Mesenchymal stem cell (in vitro differentiated cells and primary cell): ENCODE results near the gene LINS1.

Source experiments
- DNase-seq: peaks from one replicate; pipeline ENCODE4 v3.0.0-alpha.2; 2013
- H2AFZ ChIP-seq: one replicate; pipeline ENCODE4 v1.6.1; 2013; ENCODE audit warnings: low read depth, mild to moderate bottlenecking, control low read depth, inconsistent platforms, low read length, moderate library complexity
- H2AK5ac ChIP-seq: 2 replicates; pipeline ENCODE4 v1.6.1; 2013; ENCODE audit warnings: low read length, moderate library complexity, mild to moderate bottlenecking, inconsistent platforms; ENCODE audit not compliant: severe bottlenecking
- H2BK120ac ChIP-seq: one replicate; pipeline ENCODE4 v1.6.1; 2013; ENCODE audit warnings: low read depth, mild to moderate bottlenecking, inconsistent platforms, low read length, moderate library complexity
- H2BK12ac ChIP-seq, 2 experiments: one replicate each; pipeline ENCODE4 v1.6.1; 2013; ENCODE audit warnings: inconsistent platforms in 2 of 2, low read length in 2 of 2, mild to moderate bottlenecking in 2 of 2, moderate library complexity in 2 of 2, control low read depth in 1 of 2
- H2BK15ac ChIP-seq: one replicate; pipeline ENCODE4 v1.6.1; 2013; ENCODE audit warnings: mild to moderate bottlenecking, low read depth, inconsistent platforms; ENCODE audit not compliant: poor library complexity, severe bottlenecking
- H2BK5ac ChIP-seq: 2 replicates; pipeline ENCODE4 v1.6.1; 2013; ENCODE audit warnings: low read depth, mild to moderate bottlenecking, low read length, control low read depth, inconsistent platforms; ENCODE audit not compliant: poor library complexity, severe bottlenecking
- H3K14ac ChIP-seq, 2 experiments: one replicate each; pipeline ENCODE4 v1.6.1; 2013; ENCODE audit warnings: inconsistent platforms in 2 of 2, low read length in 2 of 2, control low read depth in 1 of 2, mild to moderate bottlenecking in 1 of 2, moderate library complexity in 1 of 2
- H3K18ac ChIP-seq, 2 experiments: one replicate each; pipeline ENCODE4 v1.6.1; 2013; ENCODE audit warnings: inconsistent platforms in 2 of 2, low read length in 2 of 2, control low read depth in 1 of 2, low read depth in 1 of 2, mild to moderate bottlenecking in 1 of 2
- H3K23ac ChIP-seq, 2 experiments: one replicate each; pipeline ENCODE4 v1.6.1; 2013; ENCODE audit warnings: inconsistent platforms in 2 of 2, low read length in 2 of 2, mild to moderate bottlenecking in 2 of 2, moderate library complexity in 2 of 2, control low read depth in 1 of 2
- H3K27ac ChIP-seq: 2 replicates; pipeline ENCODE4 v1.5.1; 2013; ENCODE audit warnings: mild to moderate bottlenecking, moderate library complexity, low read length, control low read depth, inconsistent platforms; ENCODE audit not compliant: poor library complexity, severe bottlenecking
- H3K27me3 ChIP-seq, 2 experiments: 2 replicates each; pipeline versions ENCODE4 v1.6.1 to v1.7.0; 2013; ENCODE audit warnings: low read length in 2 of 2, mild to moderate bottlenecking in 2 of 2, moderate library complexity in 2 of 2, control low read depth in 1 of 2, inconsistent platforms in 1 of 2; ENCODE audit not compliant: control insufficient read depth in 1 of 2, insufficient read depth in 1 of 2
- H3K36me3 ChIP-seq, 2 experiments: 2 replicates each; pipeline versions ENCODE4 v1.6.1 to v1.7.0; 2013; ENCODE audit warnings: low read length in 2 of 2, control low read depth in 1 of 2, inconsistent platforms in 1 of 2, low read depth in 1 of 2, mild to moderate bottlenecking in 1 of 2; ENCODE audit not compliant: insufficient read depth in 2 of 2, control insufficient read depth in 1 of 2
- H3K4ac ChIP-seq, 2 experiments: one replicate each; pipeline ENCODE4 v1.6.1; 2013; ENCODE audit warnings: inconsistent platforms in 2 of 2, low read length in 2 of 2, mild to moderate bottlenecking in 2 of 2, moderate library complexity in 2 of 2, control low read depth in 1 of 2, low read depth in 1 of 2
- H3K4me1 ChIP-seq: 2 replicates; pipeline ENCODE4 v1.6.1; 2013; ENCODE audit warnings: low read depth, low read length, control low read depth; ENCODE audit not compliant: control insufficient read depth, insufficient read depth
- H3K4me2 ChIP-seq: 2 replicates; pipeline ENCODE4 v1.6.1; 2013; ENCODE audit warnings: low read length, mild to moderate bottlenecking, inconsistent platforms; ENCODE audit not compliant: poor library complexity, severe bottlenecking
- H3K4me3 ChIP-seq, 2 experiments: 2 replicates each; pipeline versions ENCODE4 v1.5.1 to v1.7.0; 2013; ENCODE audit warnings: low read length in 2 of 2, mild to moderate bottlenecking in 2 of 2, control low read depth in 1 of 2, low read depth in 1 of 2; ENCODE audit not compliant: insufficient read depth in 1 of 2
- H3K79me1 ChIP-seq: replicated peaks from 2 replicates; pipeline ENCODE4 v1.6.1; 2013; ENCODE audit warnings: mild to moderate bottlenecking, control low read depth, low read length, inconsistent platforms; ENCODE audit not compliant: poor library complexity, severe bottlenecking
- H3K9ac ChIP-seq: 2 replicates; pipeline ENCODE4 v1.7.0; 2013; ENCODE audit warnings: mild to moderate bottlenecking, low read length, moderate library complexity
- H3K9me3 ChIP-seq: 2 replicates; pipeline ENCODE4 v1.7.0; 2013; ENCODE audit warnings: mild to moderate bottlenecking, low read length; ENCODE audit not compliant: control insufficient read depth
- H4K8ac ChIP-seq: one replicate; pipeline ENCODE4 v1.6.1; 2013; ENCODE audit warnings: inconsistent platforms, mild to moderate bottlenecking, low read length, moderate library complexity
- H4K91ac ChIP-seq: one replicate; pipeline ENCODE4 v1.6.1; 2013; ENCODE audit warnings: mild to moderate bottlenecking, low read length, inconsistent platforms
- WGBS: methylation state at CpG from one replicate; pipeline ENCODE4 v1.1.7; 2013; ENCODE audit warnings: mixed read lengths; 5-methylcytosine and 5-hydroxymethylcytosine counted together

The LINS1 gene

DNA sequence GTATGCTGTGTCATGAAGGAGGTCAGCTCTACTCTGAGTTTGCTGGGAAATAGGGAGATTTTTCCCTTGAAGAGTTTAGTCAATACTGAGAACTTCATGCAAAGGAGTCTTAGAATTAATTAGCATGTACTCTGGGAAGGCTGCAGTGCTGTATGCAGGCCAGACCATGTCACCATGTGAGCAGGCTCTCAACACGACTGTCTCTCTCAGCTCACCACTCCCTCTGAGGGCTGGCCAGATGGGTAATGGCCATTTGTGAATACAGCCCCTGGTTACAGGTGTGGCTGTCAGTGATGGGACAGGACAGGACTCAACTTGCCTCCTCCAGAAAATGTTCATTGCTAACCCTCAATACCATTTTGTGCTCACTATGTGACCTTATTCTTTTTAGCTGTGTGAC is 68.1 kb downstream of the LINS1 start:
- H2BK5ac ChIP-seq: no peak overlapping the region
- H3K4ac ChIP-seq: no peak overlapping the region
- H3K4me3 ChIP-seq: no peak overlapping the region
- H3K79me1 ChIP-seq: no peaks in the 10 kb centered on the region
- H4K8ac ChIP-seq: no peak overlapping the region
- no peak overlapping the region for H2BK12ac ChIP-seq
- no peaks in the 10 kb centered on the region for H3K4me1 ChIP-seq
- no peak overlapping the region for H2AK5ac ChIP-seq
- H3K27ac ChIP-seq: no peak overlapping the region
- H3K4me2 ChIP-seq: no peak overlapping the region
- no peaks in the 10 kb centered on the region for H3K36me3 ChIP-seq
- no peak overlapping the region for H3K23ac ChIP-seq
- no peak overlapping the region for H2BK15ac ChIP-seq
- no peak overlapping the region for H3K9ac ChIP-seq
- no peak overlapping the region for H3K14ac ChIP-seq
- no peak overlapping the region for H2BK120ac ChIP-seq
- H2AFZ ChIP-seq: no peak overlapping the region
- DNase-seq: no peak
- no peaks in the 10 kb centered on the region for H3K9me3 ChIP-seq
- H3K18ac ChIP-seq: no peak overlapping the region
- H4K91ac ChIP-seq: no peak overlapping the region
- peaks cover 0 to 10% of the 10 kb centered on the region in 2 experiments for H3K27me3 ChIP-seq
- WGBS: 73% methylated on average over 1 of the region's 1 CpG

DNA sequence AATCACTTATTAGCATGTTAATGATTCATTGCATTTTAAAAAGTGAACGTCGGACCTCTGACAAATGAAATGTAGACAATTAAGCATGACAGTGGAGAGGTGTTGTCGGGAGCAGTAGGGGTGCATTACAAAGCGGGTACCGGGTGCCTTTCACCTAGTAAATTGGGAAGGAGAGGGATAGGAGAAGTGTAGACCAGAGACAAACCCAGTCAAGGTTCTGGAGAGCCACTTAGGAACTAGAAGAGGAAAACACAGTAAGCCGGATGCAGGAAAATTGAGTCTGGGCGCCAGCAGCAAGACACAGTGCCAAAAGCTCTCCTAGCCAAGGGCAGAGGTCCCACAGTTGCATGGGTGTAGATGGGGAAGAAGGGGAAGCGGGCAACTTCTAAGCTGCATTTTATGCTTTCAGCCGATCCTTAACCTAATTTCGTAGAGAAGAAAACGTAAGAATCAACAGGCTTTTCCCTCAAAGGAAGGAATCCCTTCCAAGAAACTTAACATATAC is 70.1 kb downstream of the LINS1 start:
- Histone ChIP-seq H3K18ac (no peak overlapping the region), H3K27ac (no peak overlapping the region), H2BK12ac (no peak overlapping the region), H4K91ac (no peak overlapping the region), H3K4me3 (no peak overlapping the region), H4K8ac (no peak overlapping the region), H3K79me1 (no peaks in the 10 kb centered on the region), H3K4me1 (no peaks in the 10 kb centered on the region), H2AK5ac (no peak overlapping the region), H2BK15ac (no peak overlapping the region), H2AFZ (no peak overlapping the region), H3K9me3 (no peaks in the 10 kb centered on the region), H3K14ac (no peak overlapping the region), H3K9ac (no peak overlapping the region), H3K4ac (no peak overlapping the region), H3K36me3 (no peaks in the 10 kb centered on the region), H3K27me3 (peaks cover 0 to 16% of the 10 kb centered on the region in 2 experiments), H2BK120ac (no peak overlapping the region), H3K4me2 (no peak overlapping the region), H3K23ac (no peak overlapping the region), H2BK5ac (no peak overlapping the region)
- no peak for DNase-seq
- WGBS: 82% methylated on average over 11 of the region's 11 CpGs

DNA sequence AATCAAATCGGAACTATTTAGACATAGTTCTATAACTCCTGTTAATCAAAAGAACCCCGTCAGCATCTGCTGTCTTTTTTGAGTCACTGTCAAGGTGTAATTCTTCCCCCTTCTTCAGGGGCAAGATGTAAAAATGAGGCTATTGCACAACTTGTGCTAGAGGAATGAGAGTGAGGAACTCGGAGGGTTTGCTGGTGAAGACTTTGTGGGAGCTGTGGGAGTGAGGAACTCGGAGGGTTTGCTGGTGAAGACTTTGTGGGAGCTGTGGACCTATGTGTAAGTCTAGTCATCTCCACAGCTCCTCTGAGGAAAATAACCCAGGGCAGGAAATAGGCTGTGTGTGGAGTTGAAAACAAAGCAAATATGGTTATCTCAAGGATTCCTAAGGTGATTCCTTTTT is 70.8 kb downstream of the LINS1 start:
- no peak overlapping the region for H3K4me3 ChIP-seq
- no peak for DNase-seq
- H3K27ac ChIP-seq: no peak overlapping the region
- no peak overlapping the region for H2AK5ac ChIP-seq
- no peak overlapping the region for H2BK5ac ChIP-seq
- H3K4ac ChIP-seq: no peak overlapping the region
- H3K23ac ChIP-seq: no peak overlapping the region
- no peaks in the 10 kb centered on the region for H3K79me1 ChIP-seq
- H2BK120ac ChIP-seq: no peak overlapping the region
- no peaks in the 10 kb centered on the region for H3K9me3 ChIP-seq
- H2AFZ ChIP-seq: no peak overlapping the region
- no peak overlapping the region for H3K18ac ChIP-seq
- no peaks in the 10 kb centered on the region for H3K4me1 ChIP-seq
- H3K9ac ChIP-seq: no peak overlapping the region
- no peak overlapping the region for H3K4me2 ChIP-seq
- no peak overlapping the region for H4K91ac ChIP-seq
- no peak overlapping the region for H2BK12ac ChIP-seq
- no peak overlapping the region for H4K8ac ChIP-seq
- no peak overlapping the region for H3K14ac ChIP-seq
- H2BK15ac ChIP-seq: no peak overlapping the region
- WGBS: 69% methylated on average over 4 of the region's 4 CpGs
- no peaks in the 10 kb centered on the region for H3K36me3 ChIP-seq
- H3K27me3 ChIP-seq: peaks cover 0 to 16% of the 10 kb centered on the region in 2 experiments

DNA sequence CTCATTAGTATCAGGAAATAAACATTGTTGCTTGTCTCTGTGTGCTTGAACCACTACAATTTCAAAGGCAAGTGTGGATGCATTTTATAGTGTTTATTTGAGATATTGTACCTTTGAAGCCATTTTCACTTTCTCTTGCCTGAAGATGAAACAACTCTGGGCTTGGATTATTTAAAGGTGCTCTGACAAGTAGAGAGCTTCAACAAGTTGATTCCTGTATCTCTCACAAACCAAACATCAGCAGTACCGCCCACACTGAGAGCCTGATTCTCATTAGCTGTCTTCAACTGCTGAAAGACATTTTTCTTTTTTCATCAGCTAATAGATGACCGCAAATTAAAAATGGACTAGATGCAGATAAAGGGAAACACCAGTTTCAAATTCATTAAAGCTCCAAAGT is 72.4 kb downstream of the LINS1 start:
- Histone ChIP-seq H3K27me3 (peaks cover 0 to 16% of the 10 kb centered on the region in 2 experiments), H3K79me1 (no peaks in the 10 kb centered on the region), H3K14ac (no peak overlapping the region), H2BK15ac (no peak overlapping the region), H3K4me1 (no peaks in the 10 kb centered on the region), H2BK5ac (no peak overlapping the region), H2BK120ac (no peak overlapping the region), H3K36me3 (no peaks in the 10 kb centered on the region), H3K4me2 (no peak overlapping the region), H4K91ac (no peak overlapping the region), H3K4me3 (no peak overlapping the region), H2AK5ac (no peak overlapping the region), H3K9ac (no peak overlapping the region), H3K27ac (no peak overlapping the region), H3K23ac (no peak overlapping the region), H3K9me3 (no peaks in the 10 kb centered on the region), H4K8ac (no peak overlapping the region), H2AFZ (no peak overlapping the region), H2BK12ac (no peak overlapping the region), H3K18ac (no peak overlapping the region), H3K4ac (no peak overlapping the region)
- DNase-seq: no peak
- WGBS: 75% methylated on average over 2 of the region's 2 CpGs
